ENCODE results near the gene MRPL1.

DNA sequence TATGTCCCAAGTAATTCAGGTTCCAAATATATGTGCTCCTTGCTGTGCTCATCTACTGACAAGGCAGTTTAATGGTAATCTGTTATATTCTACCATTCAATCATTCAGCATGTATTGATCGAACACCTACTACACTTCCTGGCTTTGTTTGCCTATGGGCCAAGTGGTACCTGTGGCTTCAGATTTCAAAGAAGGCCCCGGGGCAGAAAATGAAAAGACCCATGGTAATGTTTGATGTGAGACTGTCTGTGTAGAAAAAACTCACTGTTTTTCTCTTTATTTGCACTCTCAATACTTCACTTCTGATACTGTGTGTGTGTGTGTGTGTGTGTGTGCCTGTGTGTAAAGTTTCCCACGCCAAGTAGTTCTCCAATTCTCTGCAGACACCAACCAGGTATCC is 133.4 kb downstream of the MRPL1 start:
- TF ChIP-seq POLR2AphosphoS5 (IDR thresholded peaks at IDR 0.05; ENCODE audit: control insufficient read depth, insufficient read depth, low read depth, low read length) (no peak), EGR1 (conservative IDR thresholded peaks at IDR 0.05) (no peak), ZFX (CRISPR knock-in tag; IDR thresholded peaks at IDR 0.05) (no peak), SP1 (CRISPR knock-in tag; IDR thresholded peaks at IDR 0.05) (no peak), CHD1 (IDR thresholded peaks at IDR 0.05; ENCODE audit: low read length) (no peak)
- TF ChIP-seq, protein P1, sequence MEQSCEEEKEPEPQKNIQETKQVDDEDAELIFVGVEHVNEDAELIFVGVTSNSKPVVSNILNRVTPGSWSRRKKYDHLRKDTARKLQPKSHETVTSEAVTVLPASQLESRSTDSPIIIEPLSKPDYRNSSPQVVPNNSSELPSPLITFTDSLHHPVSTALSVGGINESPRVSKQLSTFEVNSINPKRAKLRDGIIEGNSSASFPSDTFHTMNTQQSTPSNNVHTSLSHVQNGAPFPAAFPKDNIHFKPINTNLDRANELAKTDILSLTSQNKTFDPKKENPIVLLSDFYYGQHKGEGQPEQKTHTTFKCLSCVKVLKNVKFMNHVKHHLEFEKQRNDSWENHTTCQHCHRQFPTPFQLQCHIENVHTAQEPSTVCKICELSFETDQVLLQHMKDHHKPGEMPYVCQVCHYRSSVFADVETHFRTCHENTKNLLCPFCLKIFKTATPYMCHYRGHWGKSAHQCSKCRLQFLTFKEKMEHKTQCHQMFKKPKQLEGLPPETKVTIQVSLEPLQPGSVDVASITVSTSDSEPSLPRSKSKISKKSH (CRISPR knock-in tag; IDR thresholded peaks at IDR 0.05): no peak
- TF ChIP-seq, protein P2, sequence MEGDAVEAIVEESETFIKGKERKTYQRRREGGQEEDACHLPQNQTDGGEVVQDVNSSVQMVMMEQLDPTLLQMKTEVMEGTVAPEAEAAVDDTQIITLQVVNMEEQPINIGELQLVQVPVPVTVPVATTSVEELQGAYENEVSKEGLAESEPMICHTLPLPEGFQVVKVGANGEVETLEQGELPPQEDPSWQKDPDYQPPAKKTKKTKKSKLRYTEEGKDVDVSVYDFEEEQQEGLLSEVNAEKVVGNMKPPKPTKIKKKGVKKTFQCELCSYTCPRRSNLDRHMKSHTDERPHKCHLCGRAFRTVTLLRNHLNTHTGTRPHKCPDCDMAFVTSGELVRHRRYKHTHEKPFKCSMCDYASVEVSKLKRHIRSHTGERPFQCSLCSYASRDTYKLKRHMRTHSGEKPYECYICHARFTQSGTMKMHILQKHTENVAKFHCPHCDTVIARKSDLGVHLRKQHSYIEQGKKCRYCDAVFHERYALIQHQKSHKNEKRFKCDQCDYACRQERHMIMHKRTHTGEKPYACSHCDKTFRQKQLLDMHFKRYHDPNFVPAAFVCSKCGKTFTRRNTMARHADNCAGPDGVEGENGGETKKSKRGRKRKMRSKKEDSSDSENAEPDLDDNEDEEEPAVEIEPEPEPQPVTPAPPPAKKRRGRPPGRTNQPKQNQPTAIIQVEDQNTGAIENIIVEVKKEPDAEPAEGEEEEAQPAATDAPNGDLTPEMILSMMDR (IDR thresholded peaks at IDR 0.05 in 2 of 3, conservative IDR thresholded peaks at IDR 0.05 in 1 of 3; ENCODE audit: insufficient read depth in 2 of 3, low read depth in 1 of 3, low read length in 3 of 3): no peak

Measured in K562 (cell line).